PFSK-1 (cell line): ENCODE measurements around the gene ZSWIM3.

Experiments used
- POLR2AphosphoS5 ChIP-seq: IDR thresholded peaks from 2 replicates; pipeline ENCODE4 v1.6.1; 2012; ENCODE audit warnings: low read depth, mild to moderate bottlenecking, control low read depth, low read length, moderate library complexity
- REST ChIP-seq, 2 experiments: IDR thresholded peaks; 2 replicates each; pipeline versions ENCODE4 v1.6.1 to v1.8.0; 2011 to 2012; ENCODE audit warnings: low read depth in 2 of 2, low read length in 2 of 2, control low read depth in 1 of 2, inconsistent platforms in 1 of 2, mild to moderate bottlenecking in 1 of 2, moderate library complexity in 1 of 2; ENCODE audit not compliant: insufficient read depth in 1 of 2

DNA sequence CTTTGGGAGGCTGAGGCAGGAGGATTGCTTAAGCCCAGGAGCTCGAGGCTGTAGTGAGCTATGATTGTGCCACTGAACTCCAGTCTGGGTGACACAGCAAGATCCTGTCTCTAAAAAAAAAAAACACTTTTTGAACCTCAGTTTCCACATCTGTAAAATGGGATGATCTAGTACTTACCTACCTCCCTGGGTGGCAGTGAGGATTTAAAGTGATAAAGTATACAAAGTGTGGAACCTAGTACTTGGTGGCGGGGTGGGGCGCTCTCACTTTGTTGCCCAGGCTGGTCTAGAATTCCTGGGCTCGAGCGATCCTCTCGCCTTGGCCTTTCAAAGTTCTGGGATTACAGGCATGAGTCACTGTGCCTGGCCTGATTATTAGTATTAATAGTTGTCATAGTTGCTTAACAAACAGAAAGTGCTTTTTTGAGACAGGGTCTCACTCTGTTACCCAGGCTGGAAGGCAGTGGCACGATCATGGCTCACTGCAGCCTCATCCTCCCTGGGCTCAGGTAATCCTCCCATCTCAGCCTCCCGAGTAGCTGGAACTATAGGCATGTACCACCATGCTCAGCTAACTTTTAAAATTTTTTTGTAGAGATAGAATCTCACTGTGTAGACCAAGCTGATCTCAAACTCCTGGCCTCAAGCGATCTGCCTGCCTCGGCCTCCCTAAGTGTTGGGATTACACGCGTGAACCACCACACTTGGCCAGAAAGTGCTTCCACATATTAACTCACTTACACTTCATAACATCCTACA, 61.5 kb downstream of the ZSWIM3 start:
- TF ChIP-seq POLR2AphosphoS5 (no peak), REST (IDR thresholded peaks at IDR 0.05; ENCODE audit: insufficient read depth in 1 of 2, low read depth in 2 of 2, low read length in 2 of 2) (no peak)
